Kidney epithelial cell (primary cell): ENCODE data around the gene BICRAL. TPM values are rescaled to one million over a fixed set of nuclear protein-coding genes. Genes with fewer than 3 reads are reported as not detected.

Experiments used
- DNase-seq: peaks from one replicate; pipeline ENCODE4 v3.0.0-alpha.2; 2010; ENCODE audit warnings: low read depth
- H3K27me3 ChIP-seq: 2 replicates; pipeline ENCODE4 v1.6.0; 2011; ENCODE audit warnings: low read length; ENCODE audit not compliant: control insufficient read depth, insufficient read depth
- H3K36me3 ChIP-seq: 2 replicates; pipeline ENCODE4 v1.5.1; 2011; ENCODE audit warnings: low read length; ENCODE audit not compliant: control insufficient read depth, insufficient read depth
- H3K4me3 ChIP-seq: 2 replicates; pipeline ENCODE4 v1.5.1; 2011; ENCODE audit warnings: low read depth, mild to moderate bottlenecking, control low read depth, low read length
- total RNA-seq: library from RNA; depleted of rRNA; stranded (reverse); fragments of >200 nt; gene quantifications from 2 replicates; pipeline ENCODE4 v1.2.3, GENCODE V29; 2015
- TF ChIP-seq, protein P1 (sequence below): IDR thresholded peaks from 2 replicates; pipeline ENCODE4 v1.5.1; 2011; ENCODE audit warnings: mild to moderate bottlenecking, moderate library complexity, low read length, control low read depth, inconsistent platforms; ENCODE audit not compliant: insufficient read depth, poor library complexity, severe bottlenecking

The BICRAL gene
- total RNA-seq, 1 donor from 2014 or later, result 5.2 TPM

DNA sequence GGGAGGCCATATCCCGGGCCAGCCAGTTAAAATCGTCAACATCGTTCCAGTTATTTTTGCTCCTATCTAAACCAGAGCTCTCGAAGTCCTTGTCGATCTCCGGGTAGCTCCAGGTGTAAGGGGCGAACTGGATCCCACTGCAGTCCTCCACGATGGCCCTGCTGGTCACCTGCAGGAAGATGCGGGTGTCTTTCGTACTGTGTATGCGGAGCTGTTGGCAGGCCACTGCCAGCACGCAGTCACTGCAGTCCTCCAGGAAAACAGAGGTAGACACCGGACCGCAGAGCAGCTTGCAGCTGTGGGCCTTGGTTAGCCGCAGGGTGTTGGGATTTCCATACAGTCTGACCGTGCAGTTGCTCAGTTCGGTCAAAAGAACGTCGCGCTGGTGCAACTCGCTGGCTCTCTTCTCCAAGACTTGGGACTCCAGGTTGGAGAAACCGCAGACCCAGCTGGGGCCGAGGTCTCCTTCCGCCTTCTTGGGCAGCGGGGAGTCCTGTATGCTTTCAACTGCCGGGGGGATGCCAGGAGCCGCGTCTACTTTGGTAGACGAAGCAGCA lies 36.7 kb upstream of the BICRAL start:
- no peaks in the 10 kb centered on the region for H3K36me3 ChIP-seq
- TF ChIP-seq, protein P1, sequence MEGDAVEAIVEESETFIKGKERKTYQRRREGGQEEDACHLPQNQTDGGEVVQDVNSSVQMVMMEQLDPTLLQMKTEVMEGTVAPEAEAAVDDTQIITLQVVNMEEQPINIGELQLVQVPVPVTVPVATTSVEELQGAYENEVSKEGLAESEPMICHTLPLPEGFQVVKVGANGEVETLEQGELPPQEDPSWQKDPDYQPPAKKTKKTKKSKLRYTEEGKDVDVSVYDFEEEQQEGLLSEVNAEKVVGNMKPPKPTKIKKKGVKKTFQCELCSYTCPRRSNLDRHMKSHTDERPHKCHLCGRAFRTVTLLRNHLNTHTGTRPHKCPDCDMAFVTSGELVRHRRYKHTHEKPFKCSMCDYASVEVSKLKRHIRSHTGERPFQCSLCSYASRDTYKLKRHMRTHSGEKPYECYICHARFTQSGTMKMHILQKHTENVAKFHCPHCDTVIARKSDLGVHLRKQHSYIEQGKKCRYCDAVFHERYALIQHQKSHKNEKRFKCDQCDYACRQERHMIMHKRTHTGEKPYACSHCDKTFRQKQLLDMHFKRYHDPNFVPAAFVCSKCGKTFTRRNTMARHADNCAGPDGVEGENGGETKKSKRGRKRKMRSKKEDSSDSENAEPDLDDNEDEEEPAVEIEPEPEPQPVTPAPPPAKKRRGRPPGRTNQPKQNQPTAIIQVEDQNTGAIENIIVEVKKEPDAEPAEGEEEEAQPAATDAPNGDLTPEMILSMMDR, result no peak
- DNase-seq, result no peak
- peak overlapping the region; percentile 81 for H3K4me3 ChIP-seq
- no peaks in the 10 kb centered on the region for H3K27me3 ChIP-seq

DNA sequence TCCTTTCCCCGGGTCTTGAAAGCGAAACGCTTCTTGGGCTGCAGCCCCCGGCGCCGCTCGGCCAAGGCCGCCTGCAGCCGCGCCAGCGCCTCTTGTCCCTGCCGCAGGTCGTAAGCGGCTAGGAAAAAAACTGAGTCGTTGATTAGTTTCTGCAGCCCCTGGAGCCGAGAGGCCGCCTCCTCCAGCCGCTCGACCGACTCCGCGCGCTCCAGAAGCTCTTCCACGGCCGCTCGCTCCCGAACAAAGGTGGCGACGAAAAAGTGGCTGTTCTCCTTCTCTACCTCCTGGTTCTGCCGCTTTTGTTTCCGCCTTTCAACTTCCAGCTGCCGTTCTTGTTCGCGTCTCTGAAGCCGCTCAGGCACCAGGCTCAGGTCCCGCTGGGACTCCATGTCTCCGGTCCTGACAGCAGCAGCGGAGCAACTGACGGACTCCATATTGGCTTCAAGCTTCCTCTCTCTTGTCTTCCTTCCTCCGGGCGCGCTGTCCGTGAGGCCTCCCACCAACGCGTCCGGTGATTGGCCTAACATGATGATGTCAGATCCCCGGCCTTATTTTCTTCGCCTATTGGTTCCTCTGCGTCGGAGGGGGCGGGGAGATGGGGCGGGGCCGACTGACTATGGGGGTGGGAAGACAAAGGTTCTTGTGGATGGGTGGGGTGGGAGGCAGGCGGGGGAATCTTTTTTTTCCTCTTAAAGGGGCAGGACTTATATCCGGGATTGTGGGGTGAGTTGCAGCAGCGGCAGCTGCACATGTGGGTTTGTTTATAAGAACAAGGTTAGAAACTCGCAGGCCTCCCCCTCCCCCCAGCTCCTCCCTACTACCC lies 36.0 kb upstream of the BICRAL start, which contains the start of gene TBCC:
TSS of gene TBCC (minus strand) at position 464 of the 823 bp plus-strand sequence. CDS start at position 434, 30 bp downstream.
- DNase-seq, result peak; percentile 95
- TF ChIP-seq, protein P1, result no peak
- Histone ChIP-seq H3K36me3 (no peaks in the 10 kb centered on the region), H3K27me3 (no peaks in the 10 kb centered on the region), H3K4me3 (peak within 1 kb of the TSS; percentile 81)

DNA sequence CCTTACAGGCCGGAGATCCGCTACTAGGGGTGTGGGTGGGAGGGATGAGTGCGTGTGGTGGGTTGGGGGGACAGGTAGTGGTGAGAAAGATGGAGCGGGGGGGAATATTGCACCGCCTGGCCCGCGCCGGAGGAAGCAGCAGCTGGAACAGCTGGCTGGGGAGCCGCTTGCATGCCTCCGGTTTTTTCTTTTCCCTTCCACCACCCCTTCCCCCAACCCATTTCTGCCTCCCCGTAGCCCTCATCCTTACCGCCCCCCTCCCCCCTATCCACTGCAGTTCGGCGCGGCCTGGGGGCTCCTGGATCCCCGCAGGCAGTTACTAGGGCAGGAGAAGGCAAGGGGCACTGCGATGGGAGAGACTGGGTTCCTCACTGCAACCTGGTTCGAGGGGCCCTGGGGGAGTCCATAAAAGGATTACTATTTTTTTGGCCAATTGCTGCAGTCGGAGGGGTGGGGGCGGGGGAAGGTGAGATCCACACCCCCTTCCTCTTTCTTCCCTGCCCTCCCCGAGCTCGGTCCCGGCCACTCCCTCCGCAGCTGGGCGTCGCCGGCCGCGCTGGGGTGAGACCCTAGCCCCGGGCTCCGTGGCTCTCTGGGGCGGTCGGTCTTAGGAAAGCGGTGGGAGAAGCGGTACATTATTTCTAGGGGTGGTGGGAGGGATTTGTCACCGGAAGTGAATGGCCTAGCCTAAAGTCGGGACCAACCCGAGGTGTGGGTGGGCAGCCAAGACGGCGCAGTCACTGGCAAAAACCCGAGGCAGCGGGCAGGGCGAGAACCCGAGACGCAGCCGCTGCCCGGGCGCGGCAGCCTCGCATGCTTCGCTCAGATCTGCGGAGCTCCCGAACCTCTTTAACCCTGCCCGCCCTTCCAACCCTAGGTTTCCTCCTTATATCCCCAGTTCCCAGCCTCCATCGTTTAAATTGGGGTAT lies 35.1 kb upstream of the BICRAL start:
- H3K27me3 ChIP-seq, result no peaks in the 10 kb centered on the region
- peak overlapping the region; percentile 76 for H3K4me3 ChIP-seq
- TF ChIP-seq, protein P1, result no peak
- no peaks in the 10 kb centered on the region for H3K36me3 ChIP-seq
- peak; percentile 62 for DNase-seq

DNA sequence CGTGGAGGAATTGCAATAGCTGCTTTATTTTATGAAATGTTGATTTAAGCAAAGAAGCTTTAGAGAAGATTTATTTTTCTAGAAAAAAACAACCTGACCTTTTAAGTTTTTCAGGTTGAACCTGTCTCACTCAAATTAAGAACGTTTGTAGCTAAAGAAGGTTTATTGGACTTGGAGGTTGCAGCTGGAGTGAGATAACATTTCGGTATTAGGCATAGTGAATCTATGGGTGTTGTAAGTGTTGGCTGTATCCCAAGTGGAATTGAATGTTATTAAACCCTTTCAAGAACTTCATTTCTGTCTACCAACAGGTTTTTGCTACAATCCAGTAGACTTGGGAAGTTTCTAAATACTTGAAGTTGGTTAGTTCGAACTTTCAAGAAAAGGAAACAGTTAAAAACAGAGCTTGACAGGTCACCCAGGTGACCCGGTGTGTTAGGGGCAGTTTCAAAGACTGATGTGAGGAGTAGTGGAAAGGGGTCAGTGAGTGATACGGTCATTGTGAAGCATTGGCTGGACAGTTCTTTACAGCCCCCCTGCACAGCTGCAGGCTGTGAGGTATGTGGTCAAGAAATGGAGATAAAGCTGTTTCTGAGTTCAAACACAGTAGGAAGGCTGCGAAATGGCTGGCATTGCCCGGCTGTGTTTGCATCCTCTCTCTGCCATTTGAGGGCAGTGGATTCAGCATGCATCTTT lies 33.5 kb upstream of the BICRAL start:
- H3K4me3 ChIP-seq, result no peak overlapping the region

DNA sequence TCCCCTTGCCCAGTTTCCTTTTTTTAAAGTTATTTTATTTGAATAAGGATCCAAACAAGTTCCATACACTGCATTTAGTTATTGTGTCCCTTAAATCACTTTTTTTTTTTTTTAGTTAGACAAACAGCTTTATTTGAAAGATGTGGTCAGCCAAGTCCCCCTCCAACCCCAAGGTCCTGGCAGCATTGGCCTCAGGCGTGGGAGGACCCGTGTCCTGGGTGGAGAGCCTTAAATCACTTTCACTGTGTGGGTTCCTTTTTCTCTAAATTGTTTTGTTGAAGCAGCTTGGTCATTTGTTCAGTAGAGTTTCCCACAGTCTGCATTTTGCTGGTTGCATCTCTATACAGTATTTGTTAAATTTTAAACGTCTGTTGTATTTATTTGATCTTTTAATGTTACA lies 30.8 kb upstream of the BICRAL start:
- no peak for DNase-seq
- TF ChIP-seq, protein P1, result no peak
- Histone ChIP-seq H3K4me3 (no peak overlapping the region), H3K36me3 (no peaks in the 10 kb centered on the region), H3K27me3 (no peaks in the 10 kb centered on the region)

More for the DNA sequence above, 33.5 kb upstream of the BICRAL start:
- no peak for DNase-seq
- TF ChIP-seq, protein P1, result no peak
- Histone ChIP-seq H3K27me3 (no peaks in the 10 kb centered on the region), H3K36me3 (no peaks in the 10 kb centered on the region)
